GM11168 (cell line): ENCODE results near the gene PRSS35.
"Not testable (repeated sequence)": the region's sequence is repeated elsewhere in the genome, so short reads cannot be mapped to it uniquely, and the experiment has no call there.

Source experiments
- in situ Hi-C: fragments of 300-500 bp; cut with MboI; formaldehyde crosslinking; loops from one replicate; pipeline ENCODE4 v1.12.0; 2022; ENCODE audit warnings: low sequenced_read_pairs; ENCODE audit not compliant: unreplicated experiment

The PRSS35 gene

DNA sequence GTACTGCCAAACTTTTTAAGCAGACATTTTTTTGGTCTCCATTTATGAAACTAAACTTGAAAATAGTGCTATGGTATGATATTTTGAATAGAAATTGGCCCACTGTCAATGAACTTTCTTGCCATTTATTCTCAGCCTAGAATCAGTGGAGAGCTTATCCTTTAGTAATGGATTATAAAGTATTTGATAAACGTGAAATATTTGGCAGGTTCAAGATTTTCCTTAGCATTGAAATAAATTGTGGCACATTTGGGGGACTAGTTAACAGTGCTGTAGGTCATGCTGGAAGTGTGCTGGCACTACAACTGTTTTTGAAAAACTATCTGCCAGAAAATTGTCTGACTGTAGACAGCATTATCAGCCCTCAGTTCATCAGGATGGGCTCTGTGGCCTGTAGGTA lies 2.1 kb downstream of the PRSS35 start:
- in situ Hi-C loops, result loop anchor here (10.0 to 25.0 kb wide), 2 partner anchors 90 to 452 kb away; partner anchors contain the start of genes DOP1A and UBE3D

DNA sequence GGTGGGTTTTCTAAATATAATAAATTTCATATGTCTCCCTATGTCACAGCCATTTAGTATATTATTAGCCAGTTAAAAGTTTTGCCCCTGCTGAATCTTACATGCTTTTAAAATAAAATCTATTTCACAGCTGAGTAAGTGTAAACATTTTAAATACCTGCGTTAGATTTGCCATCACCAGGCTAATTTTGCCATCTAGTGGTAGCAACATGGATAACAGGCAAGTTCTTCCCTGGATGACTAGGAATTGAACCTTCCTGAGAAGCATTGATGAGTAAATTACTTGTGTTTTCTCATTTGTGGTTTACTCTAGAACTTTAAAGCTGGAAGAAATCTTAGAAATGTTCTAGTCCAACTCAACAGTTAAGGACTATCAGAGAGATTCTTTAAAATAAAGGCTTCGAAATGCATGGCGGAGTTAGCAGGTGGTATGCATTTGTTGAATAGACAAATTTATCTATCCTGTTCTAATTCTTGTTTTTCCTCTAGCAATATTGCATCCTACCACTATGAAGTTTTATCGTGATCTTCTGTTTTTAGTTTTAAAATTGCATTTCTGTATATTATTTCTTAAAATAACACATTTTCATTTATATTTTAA lies 2.6 kb downstream of the PRSS35 start:
- in situ Hi-C loops, result loop anchor here (5.0 to 25.0 kb wide), 3 partner anchors 90 to 453 kb away; partner anchors contain the start of genes DOP1A and UBE3D

DNA sequence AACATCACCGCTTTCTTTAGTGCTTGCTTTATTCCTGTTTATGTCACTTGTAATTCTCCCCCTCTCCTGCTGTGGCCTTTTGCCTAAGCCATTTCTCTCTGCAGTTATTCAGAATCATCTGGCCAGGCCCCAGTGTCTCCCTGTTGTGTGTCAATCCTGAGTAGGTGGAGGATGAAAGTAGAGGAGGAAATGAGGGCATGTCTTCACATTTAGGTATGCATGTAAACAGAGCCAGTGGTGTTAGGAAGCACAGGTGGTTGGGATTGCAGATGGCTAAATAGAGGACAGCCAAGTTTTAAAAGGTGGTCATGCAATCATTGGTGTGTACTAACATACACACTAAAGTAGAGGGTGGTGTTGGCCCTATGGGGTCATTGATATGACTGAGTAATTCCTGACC lies 5.2 kb downstream of the PRSS35 start:
- in situ Hi-C loops, result loop anchor here (5.0 to 25.0 kb wide), 3 partner anchors 93 to 455 kb away; partner anchors contain the start of genes DOP1A and UBE3D

DNA sequence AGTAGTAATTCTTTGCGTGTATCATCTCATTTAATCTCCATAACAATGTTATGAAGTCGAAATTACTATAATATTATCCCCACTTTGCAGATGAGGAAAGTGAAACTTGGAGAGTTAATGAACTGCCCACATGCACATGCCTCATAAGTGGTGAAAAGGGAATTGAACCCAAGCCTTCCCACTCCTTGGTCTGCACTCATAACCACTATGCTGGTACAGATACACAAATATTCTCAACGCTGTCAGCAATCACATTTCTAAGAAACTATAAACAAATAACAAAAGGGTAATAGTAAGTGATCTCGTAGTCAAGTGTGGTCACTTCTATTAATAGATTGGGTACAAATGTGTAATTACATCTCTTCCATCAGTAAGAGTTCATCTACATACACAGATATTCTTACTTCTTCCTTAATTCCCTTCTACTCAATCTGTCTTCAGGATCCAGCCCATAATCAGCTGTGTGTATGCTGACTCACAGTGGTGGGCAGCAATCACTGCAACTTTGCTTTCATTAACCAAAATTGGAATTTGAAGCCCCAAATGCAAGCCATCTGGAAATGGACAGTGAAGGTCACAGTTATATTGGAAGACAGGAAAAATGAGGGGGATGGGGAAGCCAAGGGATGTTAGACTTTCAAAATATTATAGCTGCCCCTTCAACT lies 6.6 kb downstream of the PRSS35 start:
- in situ Hi-C loops, result loop anchor here (5.0 to 25.0 kb wide), 3 partner anchors 94 to 457 kb away; partner anchors contain the start of genes DOP1A and UBE3D

DNA sequence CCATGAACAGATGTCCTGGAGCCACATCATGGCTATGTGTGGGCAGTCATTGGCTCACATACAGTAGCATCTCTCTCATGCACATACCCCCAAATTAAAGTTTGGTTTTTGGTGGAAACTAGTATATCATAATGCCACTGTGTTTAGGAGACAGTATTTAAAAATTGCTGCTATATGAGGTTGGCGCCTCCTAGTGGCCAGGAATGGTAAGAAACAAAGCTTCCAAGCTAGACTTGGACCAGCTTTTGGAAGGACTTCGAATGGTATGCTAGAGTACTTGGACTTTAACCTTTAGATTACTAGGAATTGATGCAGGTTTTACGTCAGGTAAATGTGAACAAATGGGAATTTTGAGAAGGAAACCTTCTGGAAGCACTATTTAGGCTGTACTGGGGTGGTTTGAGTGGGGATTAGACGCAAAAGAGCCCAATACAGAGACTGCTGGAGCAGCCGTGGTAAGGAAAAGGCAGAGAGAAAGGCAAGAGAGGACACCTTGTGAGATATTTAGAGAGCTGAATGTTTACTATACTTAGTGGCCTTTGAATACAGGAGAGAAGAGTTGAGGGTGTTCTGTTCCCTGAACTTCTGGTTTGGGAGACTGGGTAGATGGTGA lies 23.8 kb downstream of the PRSS35 start:
- in situ Hi-C loops, result no loop called here

DNA sequence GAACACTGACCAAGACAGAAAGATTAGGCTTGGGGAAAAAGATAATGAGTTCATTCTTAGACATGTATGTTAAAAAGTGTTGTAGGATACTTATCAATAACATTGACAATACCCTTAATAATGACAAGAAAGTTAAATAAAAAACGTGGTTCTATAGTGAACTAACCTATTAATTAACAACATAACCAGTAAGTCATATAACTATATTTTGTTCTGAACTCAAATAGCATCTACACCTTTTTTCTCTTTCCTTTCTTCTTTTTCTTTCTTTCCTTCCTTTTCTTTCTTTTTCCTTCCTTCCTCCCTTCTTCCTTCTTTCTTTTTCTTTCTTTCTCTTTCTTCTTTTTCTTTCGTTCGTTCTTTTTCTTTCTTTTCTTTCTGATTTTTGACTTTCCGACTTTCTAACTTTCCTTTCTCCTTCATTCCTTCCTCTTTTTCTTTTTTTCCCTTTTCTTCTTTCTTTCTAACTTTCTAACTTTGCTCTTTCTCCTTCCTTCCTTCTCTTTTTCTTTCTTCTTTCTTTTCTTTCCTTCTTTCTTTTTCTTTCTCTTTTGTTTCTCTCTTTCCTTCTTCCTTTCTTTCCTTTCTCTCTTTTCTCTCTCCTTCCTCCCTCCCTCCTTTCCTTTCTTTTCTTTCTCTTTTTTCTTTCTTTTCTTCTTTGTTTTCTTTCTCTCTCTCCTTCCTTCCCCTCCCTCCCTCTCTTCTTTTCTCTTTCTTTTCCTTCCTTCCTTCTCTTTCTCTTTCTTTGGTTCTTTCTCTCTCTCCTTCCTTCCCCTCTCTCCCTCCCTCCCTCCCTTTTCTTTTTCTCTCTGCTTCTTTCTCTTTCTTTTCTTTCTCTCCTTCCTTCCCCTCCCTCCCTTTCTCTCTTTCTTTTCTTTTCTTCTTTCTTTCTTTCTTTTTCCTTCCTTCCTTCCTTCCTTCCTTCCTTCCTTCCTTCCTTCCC lies 24.6 kb downstream of the PRSS35 start:
- in situ Hi-C loops, result no loop called here

DNA sequence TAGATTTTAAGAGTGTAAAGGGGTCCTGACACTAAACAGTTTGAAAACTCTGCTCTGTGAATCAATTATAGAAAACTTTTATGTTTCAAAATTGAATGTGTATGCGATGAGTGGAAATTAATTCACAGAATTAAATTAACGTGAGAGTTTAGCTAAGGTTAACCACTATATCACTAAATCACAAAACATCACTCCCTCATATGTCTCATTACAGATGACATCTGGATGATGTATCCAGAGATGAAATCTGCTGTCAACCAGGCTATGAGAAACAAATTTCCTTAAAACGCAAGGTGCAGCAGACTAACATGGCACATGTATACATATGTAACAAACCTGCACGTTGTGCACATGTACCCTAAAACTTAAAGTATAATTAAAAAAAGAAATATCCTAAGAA lies 27.3 kb downstream of the PRSS35 start:
- in situ Hi-C loops, result no loop called here

DNA sequence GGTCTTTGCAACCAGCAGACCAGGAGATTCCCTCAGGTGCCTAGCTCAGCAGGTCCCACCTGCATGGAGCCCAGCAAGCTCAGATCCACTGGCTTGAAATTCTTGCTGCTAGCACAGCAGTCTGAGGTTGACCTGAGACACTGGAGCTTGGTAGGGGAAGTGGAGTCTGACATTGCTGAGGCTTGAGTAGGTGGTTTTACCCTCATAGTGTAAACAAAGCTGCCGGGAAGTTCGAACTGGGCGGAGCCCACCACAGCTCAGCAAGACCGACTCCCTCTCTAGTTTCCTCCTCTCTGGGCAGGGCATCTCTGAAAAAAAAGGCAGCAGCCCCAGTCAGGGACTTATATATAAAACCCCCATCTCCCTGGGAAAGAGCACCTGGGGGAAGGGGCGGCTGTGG lies 34.3 kb downstream of the PRSS35 start:
- in situ Hi-C loops, result no loop called here

DNA sequence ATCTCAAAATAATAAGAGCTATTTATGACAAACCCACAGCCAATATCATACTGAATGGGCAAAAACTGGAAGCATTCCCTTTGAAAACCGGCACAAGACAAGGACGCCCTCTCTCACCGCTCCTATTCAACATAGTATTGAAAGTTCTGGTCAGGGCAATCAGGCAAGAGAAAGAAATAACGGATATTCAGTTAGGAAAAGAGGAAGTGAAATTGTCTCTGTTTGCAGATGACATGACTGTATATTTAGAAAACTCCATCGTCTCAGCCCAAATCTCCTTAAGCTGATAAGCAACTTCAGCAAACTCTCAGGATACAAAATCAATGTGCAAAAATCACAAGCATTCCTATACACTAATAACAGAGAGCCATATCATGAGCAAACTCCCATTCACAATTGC lies 38.1 kb downstream of the PRSS35 start:
- in situ Hi-C loops, result not testable (repeated sequence)

DNA sequence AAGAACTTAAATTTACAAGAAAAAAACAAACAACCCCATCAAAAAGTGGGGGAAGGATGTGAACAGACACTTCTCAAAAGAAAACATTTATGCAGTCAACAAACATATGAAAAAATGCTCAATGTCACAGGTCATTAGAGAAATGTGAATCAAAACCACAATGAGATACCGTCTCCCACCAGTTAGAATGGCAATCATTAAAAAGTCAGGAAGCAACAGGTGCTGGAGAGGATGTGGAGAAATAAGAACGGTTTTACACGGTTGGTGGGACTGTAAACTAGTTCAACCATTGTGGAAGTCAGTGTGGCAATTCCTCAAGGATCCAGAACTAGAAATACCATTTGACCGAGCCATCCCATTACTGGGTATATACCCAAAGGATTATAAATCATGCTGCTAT lies 39.4 kb downstream of the PRSS35 start:
- in situ Hi-C loops, result not testable (repeated sequence)

DNA sequence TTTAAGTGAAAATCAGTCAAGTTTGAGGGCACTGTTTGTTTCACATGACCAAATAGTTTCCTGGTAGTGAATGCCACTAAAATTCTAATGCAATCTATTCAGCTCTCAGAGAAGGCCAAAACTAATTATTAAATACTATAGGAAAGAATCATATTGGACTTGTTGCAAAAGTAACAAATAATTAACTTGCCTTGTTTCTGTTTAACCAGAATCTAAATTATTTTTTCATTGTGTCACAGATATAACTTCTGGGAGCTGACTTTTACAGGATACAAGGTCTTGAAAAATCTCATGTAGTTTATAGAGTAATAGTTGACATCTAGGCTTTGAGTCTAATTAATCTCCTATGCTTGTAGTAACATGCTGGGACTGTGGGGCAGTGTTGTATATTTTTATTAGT lies 44.5 kb downstream of the PRSS35 start:
- in situ Hi-C loops, result no loop called here

DNA sequence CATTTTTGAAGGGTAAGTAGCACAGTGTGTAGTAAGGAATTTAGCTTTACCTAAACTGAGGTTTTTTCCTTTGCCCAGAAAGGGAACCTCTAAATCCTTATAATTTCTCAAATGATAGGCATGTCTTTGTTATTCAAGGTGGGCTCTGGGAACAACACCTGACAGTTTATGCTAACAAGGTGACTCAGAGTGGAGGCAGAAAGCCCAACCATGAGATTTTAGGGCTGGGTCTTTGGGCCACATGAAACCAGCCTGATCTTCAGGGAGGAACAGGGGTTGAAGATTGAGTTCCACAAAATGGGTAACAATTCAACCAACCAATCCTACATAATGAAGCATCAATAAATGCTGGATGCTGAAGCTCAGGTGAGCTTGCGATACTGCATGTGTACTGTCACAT lies 46.6 kb downstream of the PRSS35 start:
- in situ Hi-C loops, result no loop called here

DNA sequence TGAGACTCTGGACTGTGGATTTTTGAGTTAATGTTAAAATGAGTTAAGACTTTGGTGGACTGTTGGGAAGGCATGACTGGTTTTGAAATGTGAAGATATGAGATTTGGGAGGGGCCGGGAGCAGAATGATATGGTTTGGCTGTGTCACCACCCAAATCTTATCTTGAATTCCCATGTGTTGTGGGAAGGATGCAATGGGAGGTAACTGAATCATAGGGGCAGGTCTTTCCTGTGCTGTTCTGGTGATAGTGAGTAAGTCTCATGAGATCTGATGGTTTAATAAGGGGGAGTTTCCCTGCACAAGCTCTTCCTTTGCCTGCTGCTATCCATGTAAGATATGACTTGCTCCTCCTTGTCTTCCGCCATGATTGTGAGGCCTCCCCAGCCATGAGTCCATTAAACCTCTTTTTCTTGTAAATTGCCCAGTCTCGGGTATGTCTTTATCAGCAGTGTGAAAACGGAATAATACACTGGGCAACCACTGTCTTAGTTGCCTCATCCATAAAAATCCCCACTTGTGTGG lies 59.4 kb downstream of the PRSS35 start:
- in situ Hi-C loops, result not testable (repeated sequence)

DNA sequence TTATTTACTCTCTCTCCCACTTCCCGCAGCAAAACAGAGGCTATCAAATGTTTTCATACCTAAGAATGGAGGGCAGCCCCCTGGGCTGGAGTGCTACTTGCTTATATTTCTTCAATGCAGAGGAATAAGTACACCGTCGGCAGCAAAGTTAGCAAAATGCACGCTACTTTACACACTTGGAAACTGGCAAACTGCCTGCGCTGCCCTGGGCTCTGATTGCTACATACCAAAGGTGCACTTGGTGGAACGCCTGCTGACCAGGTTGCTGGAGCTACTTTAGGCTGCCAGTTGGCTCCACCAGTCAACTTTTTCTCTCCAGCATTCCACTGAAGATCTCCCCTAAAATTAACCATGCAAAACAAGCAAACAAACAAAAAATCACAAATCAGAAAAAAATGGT lies 62.4 kb downstream of the PRSS35 start:
- in situ Hi-C loops, result no loop called here
